Activated naive CD8-positive, alpha-beta T cell treated with anti-CD3 and anti-CD28 coated beads, Interleukin-2, amount 50 U/mL, for 16 hours (primary cell): Measurements from ENCODE around the gene LAMB1.
"Not testable (repeated sequence)": the region's sequence is repeated elsewhere in the genome, so short reads cannot be mapped to it uniquely, and the experiment has no call there.

Source experiments
- DNase-seq: peaks from one replicate; pipeline ENCODE4 v3.0.0-alpha.2; 2020; ENCODE audit warnings: low read depth, low spot score

Gene LAMB1

DNA sequence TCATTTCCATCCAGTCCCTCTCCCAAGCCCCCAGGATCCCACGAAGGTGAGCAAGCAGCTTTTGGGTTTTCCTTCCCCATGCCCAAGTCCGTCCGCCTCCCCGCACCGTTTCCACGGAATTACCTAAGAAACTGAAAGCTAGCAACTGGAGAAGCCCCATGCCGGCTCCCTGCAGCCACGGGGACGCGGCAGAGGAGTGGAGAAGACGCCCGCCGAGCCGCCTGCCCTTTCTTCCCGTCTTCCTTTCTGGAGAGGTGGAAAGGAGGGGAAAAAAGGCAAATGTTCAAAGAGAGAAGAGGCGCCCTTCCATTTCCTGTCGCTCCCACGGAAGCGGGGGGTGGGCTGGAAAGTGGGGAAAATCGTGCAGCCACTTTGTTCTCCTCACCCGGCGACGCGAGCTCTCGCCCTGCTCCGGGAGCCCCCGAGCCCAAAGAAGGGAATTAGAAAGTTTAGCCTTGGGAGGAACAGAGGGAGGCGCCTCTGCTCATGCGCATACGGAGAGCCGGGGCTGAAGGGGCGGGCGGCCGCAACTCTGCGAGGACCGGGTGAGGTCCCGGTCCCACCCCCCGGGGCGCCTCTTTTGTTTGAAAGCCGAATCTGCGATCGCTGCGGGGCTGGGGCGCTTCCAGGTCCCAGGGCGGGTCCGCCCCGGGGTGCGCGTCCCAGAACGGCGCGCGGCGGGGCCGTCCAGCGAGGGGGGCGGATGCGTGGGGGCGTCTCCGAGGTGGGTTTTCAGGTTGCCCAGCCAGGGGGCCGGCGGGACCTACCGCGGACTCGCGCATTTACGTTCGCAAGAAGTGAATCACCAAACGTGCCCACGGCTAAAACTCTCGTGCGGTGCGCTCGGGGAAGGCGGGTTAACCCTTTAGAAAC is at the start of gene LAMB1:
Gene LAMB1, minus strand, starts transcription at position 436 of the 873 bp plus-strand sequence. Its CDS starts 276 bp downstream, at position 160.
- DNase-seq: no peak

DNA sequence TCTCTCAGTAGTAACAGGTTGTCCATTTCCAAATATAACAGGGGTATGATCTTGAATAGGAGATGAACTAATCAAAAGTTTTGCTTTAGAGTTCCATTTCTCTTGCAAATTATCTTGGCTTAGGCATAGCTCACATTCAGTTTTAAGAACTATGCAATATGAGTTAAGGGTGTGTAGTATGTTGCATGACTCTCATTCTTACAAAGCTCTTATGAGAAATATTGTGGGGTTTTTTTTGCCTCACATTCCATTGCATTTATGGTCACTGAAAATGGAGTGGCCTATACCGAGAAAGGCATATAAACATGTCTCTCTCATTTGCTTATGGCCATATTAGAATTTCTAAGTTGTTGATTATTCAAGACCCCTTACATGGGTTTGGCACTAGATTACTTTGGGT is 48.5 kb upstream of the LAMB1 start:
- DNase-seq: no peak

DNA sequence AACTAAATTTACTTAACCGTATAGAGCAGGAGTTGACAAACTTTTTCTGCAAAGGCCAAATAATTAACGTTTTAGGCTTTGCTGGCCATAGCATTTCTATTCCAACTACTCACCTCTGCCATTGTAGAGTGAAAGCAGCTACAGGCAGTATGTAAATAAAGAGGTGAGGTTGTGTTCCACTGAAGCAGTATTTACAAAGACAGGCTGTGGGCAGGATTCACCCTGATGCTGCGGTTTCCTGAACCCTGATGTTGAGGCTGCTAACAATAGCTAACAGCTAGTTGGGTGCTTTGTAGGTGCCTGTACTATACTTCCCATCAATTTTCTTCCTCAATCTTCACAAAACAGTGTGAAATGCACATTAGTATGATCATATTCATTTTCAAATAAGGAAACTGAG is 47.0 kb upstream of the LAMB1 start:
- no peak for DNase-seq

GRCh38 chr7:108048422-108048821 is 45.5 kb upstream of the LAMB1 start:
- no peak for DNase-seq

DNA sequence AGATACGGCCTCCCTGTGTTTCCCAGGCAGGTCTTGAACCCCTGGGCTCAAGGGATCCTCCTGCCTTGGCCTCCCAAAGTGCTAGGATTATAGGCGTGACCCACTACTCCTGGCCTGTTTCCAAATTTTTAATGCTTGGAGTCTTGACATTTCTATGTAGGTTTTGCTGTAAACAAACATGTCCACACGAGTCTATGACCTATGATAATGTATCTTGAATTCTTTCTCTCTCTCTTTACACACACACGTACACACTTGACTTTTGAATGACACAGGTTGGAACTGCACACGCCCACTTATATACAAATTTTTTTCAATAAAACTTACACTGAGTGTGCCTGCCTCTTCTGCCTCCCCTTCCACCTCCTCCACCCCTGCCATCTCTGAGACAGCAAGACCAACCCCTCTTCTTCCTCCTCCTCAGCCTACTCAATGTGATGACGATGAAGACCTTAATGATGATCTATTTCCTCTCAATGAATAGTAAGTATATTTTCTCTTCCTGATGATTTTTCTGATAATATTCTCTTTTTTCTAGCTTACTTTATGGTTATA is 44.1 kb upstream of the LAMB1 start:
- no peak for DNase-seq

- DNase-seq: no peak
These were observed 42.7 kb upstream of the LAMB1 start for GRCh38 chr7:108045669-108046068.

DNA sequence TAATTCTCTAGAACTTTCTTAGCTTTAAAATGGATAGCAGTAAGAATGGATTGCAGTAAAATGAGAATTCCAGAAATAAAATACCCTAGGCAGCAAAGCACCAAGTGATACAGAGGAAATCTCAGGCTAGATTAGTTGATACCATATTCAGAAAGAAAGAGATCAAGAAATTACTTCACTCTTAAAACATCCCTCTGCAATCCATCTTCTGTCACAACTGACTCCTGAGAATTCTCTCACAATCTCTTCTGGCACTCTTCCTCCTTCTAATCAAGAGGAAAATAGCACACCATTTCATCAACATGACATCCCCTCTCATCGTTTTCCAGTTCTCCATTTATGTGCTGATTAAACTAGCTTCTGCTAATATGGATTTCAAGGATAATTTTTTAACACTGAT is 42.2 kb upstream of the LAMB1 start:
- DNase-seq: no peak

DNA sequence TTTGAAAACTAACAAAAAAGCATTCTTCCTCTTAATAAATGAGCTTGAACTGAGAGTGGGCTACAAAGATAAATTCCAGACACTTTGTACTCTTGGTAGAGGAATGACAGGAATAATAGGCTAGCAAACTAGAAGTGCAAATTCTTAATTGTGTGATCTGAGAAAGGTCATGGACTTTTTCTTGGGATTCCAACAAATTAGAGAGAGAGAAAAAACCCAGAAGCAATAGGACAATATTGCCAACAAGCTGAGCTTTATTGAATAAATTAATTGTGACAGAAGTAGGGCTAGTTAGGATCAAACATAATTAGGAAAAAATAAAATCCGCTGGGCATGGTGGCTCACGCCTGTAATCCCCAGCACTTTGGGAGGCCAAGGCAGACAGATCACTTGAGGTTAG is 41.4 kb upstream of the LAMB1 start:
- no peak for DNase-seq

- DNase-seq: no peak
These were observed 36.0 kb upstream of the LAMB1 start for GRCh38 chr7:108038986-108039385.

DNA sequence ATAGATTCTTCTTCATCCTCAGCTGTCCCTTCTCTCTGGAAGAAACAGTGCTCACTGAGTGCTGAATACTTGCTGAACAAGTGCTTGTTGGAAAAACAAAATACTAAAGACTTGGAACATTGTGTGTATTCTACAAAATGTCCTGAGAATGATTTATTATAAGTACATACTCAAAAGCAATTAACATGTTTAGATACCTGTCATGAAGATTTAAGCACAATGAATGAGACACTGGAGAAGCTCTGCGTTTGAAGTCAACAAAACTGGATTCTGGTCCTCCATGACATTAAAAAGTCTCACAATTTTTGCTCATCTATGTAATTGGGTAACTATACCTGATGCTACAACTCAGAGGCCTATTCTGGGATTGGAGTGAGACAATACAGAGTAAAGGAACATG is 34.8 kb upstream of the LAMB1 start:
- DNase-seq: no peak

DNA sequence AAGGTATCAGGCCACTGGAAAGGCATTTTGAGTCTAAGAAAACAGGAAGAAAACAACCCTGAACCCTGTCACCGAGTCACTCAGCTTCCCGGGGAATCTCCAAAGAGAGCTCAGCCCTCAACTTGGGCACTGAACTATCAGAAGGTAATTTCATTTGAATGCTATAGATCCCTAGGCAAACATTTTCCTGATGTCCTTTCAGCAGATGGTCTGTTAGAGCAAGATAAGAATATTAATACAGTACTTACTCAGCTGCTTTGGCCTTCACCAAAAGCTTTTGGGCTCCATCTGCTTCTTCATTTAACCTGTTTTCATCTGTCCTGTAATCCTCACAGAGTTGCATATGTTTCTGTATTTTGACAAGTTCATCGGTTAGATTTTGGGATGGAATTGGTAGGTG is 34.2 kb upstream of the LAMB1 start:
- DNase-seq: no peak

- DNase-seq: no peak
These were observed 31.6 kb upstream of the LAMB1 start for GRCh38 chr7:108034586-108034985.

GRCh38 chr7:108033776-108034497 is 31.0 kb upstream of the LAMB1 start:
- no peak for DNase-seq

- DNase-seq: not testable (repeated sequence)
These were observed 30.3 kb upstream of the LAMB1 start for GRCh38 chr7:108033309-108033708.

GRCh38 chr7:108030516-108030915 is 27.6 kb upstream of the LAMB1 start:
- no peak for DNase-seq

GRCh38 chr7:108029034-108029433 is 26.1 kb upstream of the LAMB1 start:
- no peak for DNase-seq

- DNase-seq: no peak
These were observed 25.1 kb upstream of the LAMB1 start for GRCh38 chr7:108028111-108028510.

GRCh38 chr7:108027239-108027638 is 24.3 kb upstream of the LAMB1 start:
- no peak for DNase-seq

DNA sequence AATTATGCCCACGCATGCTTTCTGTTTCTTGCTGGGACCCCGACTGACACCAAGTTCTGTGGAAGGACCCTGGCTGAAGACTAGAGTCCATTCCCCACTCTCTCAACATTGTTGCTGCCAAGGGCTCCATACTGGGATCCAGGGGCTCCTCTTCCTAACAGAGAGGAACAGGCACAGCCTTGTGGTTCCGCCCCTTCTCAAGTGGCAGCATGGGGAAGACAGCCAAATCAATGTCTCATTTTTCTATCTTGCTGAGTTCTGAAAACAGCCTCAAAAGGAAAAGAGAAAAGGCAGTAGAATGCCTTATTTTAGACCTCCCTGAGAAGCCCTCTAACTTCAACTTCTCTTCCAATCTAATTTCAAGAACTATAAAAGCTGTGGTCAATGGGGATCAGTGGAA is 23.7 kb upstream of the LAMB1 start:
- no peak for DNase-seq

DNA sequence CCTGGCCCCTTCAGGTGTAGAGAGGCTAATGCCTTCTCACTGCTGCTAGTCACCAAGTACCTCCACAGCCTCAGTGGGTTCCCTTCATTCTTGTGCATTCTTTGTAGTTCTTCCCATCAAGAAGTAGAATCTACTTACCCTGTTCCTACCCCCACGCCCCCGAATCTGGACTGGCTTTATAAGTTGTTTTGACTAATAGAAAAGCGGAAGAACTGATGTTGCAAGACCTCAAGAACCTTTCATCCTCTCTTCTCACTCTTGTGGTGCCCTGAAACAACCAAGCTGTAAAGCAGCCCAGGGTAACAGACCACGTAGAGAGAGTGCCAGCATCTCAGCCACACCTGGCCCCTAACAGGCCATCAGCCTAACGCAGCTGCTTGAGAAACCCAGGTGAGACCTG is 23.2 kb upstream of the LAMB1 start:
- no peak for DNase-seq

DNA sequence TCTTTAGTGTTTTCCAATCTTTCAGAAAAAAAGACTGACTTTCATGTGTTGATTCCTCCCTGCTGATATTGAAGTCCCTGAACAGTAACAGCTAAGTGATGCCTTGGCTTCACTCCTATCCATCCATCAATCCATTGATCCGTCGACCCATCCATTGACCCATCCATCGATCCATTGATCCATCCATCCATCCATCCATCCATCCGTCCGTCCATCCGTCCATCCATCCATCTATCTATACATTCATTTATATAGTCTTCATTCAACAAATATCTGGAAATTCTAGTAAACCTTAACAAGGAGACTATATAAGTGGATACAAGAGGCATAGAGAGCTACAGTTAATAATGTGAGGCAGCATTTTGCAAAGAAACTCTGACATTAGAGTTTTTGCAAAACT is 21.6 kb upstream of the LAMB1 start:
- no peak for DNase-seq

GRCh38 chr7:108020585-108020984 is 17.6 kb upstream of the LAMB1 start:
- no peak for DNase-seq

- DNase-seq: no peak
These were observed 15.7 kb upstream of the LAMB1 start for GRCh38 chr7:108018668-108019067.
